Measurements from ENCODE around the gene STARD13.

The STARD13 gene

DNA sequence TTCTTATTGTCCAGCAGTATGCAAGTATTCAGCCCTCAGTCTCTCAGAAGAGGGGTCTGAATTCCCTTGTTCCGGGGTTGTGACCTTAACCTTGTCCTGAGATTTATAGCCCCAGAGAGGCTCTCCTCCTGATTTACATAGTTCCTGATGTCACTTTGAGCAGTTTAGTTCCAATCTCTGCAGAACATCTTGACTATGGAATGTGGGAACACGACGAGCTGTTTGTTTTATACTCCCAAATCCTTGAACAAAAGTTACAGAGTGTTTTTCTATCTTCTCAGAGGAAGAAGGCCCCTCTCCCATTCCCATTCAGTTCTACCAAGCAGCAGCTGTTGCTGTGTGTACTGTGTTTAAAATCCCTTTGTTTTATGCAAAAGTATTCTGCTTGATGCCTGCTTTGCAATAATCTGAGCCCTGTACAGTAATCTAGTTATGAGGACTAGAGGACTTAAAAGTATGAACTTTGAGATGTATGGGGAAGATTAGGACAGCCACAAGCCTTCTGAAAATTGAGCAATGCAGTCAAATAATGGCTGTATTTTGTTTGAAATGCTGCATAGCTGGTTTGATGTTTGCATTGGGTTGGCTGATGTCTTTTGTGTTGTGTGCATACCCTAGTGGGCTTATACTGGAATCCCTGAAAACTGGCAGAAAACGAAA lies 194.7 kb downstream of the STARD13 start:
- no peak for DNase-seq (ENCODE audit: low spot score)

DNA sequence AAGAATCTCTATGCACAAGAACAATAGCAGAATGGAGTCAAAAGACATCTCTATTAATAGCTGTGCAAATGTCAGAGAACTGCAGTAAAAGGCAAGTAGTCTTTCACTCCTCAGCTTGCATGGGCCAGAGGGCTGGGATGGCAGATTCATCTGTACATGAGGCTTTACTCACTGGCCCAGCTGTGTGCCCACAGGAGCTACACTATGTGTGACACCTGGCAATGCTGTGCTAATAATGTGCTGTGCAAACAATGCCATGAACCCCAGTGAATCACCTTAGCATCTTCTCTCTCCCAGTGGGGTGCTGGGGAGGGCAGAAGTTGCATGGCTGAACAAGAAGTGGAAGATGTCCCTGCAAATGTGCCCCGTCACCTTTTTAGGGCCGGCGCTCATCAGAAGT lies 196.2 kb downstream of the STARD13 start:
- no peak for DNase-seq (ENCODE audit: low spot score)

DNA sequence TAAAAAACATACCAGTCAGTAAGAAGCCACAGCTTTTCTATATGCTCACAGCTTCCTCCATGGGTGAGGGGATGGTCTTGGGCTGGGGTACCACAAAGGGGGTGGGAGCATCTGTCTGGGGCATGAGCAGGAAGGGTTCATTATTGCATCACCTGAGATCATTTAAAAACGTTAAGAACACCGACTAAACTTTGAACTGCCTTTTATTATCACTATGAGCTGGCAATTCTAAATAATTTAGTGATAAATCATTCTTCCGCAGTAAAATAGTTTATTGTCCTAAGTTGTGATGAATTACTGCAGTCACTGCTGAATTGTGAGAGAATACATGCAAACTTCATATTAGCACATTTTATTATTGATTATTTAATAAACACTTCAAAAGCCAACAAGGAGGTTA lies 197.8 kb downstream of the STARD13 start:
- DNase-seq (ENCODE audit: low spot score) = peak; percentile 20

DNA sequence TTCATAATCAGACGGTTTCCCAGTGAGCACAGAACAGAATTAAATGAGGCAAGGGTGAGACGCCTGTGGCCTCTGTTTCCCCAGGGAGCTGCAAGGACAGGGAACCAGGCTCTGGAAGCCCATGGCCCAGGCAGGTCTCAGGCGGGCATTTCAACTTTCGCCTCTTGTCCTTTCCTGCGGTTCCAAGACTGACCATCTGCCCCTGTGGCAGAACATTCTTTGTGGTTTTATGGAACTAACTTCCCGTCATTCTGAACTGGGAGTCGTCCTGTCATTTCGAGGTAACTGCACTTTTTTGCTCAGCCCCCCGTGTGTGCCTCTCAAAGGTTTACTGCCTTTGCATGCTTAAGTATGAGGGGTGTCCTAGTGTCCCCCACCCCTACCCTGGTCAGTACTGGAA lies 198.5 kb downstream of the STARD13 start:
- DNase-seq (ENCODE audit: low spot score) = no peak

DNA sequence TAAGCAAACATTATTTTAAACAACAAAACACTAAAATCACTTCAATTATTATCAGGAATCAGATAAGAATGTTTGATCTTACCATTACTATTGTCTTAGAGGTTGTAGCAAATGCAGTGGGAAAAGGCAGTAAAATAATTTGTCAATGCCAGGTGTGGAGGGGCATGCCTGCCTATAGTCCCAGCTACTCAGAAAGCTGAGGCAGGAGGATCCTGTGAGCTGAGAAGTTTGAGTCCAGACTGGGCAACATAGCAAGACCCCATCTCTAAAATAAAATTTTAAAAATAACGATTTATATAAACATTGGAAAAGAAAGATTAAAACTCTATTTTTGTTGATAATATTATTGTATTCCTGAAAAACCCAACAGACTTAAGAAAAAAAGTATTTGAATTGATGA lies 202.5 kb downstream of the STARD13 start:
- DNase-seq (ENCODE audit: low spot score) = no peak

DNA sequence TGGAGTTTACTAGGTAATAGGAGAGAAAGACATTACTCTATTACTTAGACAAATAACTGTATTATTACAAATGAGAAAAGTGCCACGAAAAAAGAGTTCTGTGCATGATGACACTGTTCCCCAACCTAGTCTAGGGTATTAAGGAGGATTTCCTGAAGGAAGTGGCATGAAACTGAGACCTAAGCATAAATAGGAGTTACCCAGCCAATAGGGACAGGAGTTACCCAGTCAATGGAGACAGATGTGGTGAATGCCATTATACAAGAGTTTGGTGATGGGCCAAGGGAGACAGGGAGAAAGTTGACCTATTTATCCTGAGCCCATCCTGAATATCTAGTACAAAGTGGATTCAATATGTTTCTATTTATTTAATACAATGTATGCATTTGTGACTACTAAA lies 203.9 kb downstream of the STARD13 start:
- no peak for DNase-seq (ENCODE audit: low spot score)

DNA sequence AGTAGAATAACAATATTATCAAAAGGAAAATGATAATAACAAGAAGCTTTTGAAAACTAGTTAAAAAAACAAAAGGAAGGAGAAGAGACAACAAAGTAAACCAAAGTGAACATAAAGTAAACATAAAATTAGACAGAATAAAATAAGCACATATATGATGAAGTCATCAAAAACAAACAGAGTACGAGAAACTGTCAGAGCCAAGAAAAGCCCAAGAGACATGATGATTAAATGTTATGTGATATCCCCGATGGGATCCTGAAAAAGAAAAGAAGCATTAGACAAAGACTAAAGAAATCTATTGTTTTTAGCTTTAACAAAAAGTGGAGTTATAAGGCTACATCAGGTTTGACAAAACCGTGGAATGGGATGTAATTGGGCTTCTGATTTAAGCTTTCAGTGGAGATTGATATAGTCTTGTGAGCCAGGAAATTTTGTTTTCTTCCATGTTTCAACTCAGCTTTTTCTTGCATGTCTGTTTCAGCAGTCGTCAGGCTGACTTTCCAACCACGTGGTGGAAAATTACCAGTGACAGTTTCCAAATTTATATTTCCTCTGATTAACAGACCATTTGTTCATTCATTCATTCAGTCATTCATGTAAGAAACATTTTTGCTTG lies 204.5 kb downstream of the STARD13 start:
- no peak for DNase-seq (ENCODE audit: low spot score)

DNA sequence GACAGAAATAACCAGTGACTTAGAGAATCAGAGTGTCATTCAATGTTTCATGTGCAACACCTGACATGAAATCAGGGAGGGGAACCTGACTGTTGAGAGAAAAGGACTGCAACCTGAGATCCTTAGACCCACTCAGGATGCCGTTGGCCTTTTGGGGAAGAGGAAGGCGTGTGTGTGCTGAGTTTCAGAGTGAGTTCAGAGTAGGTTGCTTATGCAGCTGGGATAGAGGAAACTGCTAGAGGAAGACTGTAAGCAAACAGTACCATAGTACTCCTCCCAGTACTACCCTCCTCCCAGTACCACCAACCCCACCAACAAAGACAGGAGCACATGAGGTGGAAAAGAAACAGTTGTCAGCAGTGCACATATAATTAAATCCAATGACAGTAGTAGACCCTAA lies 205.6 kb downstream of the STARD13 start:
- DNase-seq (ENCODE audit: low spot score) = no peak

DNA sequence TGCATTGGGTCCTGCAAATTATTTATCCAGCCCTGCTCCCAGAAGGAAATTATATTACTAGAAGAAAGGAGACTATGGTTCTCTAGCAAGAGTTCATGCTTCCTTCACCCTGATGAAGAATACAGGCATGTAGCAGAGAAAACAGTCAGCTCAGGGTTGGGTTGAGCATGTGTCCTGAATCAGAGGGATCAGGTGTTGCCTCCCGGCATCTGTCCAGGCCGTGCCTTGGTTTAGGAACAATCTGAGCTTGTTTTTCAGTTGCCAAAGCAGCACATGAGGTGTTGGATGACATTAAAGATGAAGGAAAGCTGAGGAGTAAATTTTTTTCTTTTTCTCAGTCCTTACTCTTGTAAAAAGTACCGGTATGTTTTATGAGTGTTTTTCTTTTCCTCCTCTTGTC lies 207.3 kb downstream of the STARD13 start:
- DNase-seq (ENCODE audit: low spot score) = no peak

DNA sequence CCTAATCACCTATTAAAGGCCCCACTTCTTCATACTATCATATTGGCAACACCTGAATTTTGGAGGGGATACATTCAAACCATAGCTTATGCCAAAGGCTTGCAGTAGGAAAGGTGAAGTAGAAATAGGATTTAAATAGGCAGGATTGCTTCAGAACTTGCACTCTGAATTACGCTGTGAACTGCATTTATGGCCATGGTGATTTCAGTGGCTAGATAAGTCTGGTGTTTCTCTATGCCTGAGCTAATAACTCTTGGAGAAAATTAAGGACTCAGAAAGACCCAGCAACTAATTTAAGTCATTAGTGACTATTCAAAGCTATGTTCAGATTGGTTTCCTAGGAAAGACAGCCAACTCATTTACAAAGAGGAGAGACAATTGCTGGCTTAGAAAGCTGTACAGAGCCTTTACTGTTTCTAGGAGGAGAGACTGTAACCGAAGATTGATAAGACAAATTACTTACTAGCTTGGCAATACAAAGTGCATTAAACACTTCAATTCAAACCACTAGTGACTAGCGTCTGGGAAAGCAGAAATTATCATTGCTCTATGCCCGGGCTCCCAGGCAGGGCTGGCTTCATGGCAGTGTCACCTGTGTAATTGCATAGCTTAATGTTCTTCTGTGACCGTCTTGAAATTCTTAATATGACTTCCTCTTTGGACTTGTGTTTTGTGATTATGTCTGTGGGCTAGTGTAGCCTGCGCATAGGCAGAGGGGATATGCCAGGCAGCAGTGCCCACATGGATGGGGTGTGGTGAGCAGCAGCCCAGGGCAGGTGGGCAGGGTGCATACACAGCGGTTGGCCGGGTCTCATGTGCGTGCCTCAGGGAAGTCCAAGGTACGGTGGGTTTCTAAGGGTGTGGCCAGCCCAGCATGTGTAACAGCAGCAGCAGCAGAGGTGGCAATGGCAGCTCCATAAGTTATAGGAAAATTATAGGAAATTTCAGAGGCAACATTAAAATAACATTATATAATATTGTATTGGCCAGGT lies 209.3 kb downstream of the STARD13 start:
- no peak for DNase-seq (ENCODE audit: low spot score)

DNA sequence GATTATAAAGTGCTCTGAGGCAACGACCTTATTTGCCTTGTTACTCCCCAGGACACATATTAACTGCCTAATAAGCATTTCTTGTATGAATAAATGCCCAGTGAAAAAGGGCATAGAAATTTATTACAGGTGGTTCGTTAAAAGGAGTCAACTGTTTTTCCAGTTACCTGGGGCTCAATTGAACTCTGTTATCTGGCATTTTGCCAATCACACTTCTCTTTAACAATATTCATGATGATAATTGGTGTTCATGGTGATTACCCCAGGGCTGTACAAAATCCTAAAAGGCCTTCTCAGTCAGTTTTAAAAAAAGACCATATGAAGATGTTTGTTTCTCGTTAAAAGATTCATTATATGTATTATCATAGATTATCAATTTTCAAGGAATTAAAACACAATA lies 212.2 kb downstream of the STARD13 start:
- DNase-seq (ENCODE audit: low spot score) = no peak

DNA sequence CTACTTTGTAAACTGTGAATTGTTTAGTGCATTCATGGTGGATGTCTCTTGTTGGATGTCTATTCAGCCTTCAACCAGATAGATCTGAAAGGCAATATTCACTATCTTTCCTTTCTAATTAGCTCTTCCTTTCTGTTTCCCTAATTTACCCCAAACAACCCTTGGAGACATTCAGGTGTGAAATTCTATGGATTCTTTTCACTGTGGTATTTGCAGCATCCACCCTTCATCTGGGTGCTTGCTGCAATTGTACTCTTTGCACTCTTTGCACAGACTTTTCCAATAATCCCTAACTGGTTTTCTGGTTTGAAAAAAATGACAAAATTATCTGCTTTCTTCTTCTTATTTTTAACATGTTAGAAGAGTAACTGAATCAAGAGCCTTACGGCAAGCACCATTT lies 212.8 kb downstream of the STARD13 start:
- no peak for DNase-seq (ENCODE audit: low spot score)

DNA sequence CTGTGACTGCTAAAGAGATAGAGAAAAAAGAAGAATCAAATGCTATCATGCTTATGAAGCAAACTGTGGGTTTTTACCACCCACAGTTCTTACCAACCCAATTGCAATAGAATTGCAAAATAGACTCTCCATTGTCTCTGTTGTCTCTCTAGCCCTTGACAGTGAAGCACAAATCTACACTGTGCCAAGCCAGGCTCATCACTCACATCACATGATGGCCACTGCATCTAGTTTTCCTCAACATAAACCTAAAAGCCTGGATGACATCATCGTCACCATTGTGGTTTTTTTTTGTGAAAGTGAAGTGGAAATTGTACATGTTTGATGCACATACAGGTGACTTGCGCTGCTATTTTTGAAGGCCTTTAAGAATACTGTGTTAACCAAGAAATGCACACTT lies 213.3 kb downstream of the STARD13 start:
- DNase-seq (ENCODE audit: low spot score) = no peak

DNA sequence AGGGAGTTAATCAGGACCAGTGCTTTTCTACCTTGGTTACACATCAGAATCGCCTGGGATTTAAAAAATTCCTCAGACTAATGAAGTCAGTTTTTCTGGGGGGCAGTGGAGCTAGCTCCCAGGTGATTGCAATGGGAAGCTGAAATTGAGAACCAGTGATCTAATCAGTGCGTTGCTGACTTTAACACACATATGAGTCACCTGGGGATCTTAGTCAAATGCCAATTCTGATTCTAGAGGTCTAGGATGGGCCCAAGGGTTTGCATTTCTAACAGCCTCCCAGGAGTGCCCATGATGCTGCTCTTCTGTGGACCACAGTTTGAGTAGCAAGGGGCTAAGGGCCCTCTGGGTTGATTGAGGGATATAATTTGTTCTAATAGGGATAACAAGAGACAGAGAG lies 214.8 kb downstream of the STARD13 start:
- DNase-seq (ENCODE audit: low spot score) = peak; percentile 30

DNA sequence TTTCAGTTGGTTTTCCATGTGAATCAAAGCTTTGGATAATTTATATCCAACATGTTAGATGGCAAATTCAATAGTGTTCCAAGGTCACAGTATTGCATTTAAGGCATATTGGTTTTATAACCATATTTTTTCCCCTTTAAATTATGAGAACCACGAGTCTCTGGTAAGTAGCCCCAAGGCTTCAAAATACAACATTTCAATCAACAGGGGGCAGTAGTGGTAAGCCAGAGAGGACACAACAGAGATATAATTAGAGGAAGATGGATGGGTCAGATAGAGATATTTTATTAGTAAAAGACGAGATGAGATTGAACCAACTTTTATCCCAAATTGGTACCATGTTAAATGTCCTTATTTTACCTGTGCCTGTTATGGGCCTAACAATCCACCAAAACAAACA lies 216.2 kb downstream of the STARD13 start:
- no peak for DNase-seq (ENCODE audit: low spot score)

DNA sequence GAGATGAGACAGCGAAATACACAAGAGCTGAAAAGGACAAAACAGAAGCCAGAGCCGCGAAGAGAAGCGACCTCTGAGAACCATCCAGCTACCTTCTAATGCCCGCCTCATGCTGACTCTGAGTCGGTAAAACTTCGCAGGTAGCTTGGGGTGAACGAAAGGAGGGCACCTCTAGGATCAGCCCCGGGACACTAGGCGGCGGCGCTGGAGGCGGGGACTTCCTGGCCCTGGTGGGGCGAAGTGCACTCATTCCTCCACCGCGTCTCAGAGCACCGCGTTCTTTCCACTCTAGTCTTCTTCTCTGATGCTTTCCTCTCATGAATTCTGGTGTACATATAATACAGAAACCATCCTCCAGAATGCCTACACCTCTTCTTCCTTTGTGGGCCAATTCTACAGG lies 219.2 kb downstream of the STARD13 start:
- DNase-seq (ENCODE audit: low spot score) = no peak

DNA sequence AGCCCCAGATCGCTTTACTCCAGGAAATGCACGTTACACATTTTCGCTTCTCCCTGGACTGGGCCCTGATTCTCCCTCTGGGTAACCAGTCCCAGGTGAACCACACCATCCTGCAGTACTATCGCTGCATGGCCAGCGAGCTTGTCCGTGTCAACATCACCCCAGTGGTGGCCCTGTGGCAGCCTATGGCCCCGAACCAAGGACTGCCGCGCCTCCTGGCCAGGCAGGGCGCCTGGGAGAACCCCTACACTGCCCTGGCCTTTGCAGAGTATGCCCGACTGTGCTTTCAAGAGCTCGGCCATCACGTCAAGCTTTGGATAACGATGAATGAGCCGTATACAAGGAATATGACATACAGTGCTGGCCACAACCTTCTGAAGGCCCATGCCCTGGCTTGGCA lies 224.7 kb downstream of the STARD13 start:
- no peak for DNase-seq (ENCODE audit: low spot score)

DNA sequence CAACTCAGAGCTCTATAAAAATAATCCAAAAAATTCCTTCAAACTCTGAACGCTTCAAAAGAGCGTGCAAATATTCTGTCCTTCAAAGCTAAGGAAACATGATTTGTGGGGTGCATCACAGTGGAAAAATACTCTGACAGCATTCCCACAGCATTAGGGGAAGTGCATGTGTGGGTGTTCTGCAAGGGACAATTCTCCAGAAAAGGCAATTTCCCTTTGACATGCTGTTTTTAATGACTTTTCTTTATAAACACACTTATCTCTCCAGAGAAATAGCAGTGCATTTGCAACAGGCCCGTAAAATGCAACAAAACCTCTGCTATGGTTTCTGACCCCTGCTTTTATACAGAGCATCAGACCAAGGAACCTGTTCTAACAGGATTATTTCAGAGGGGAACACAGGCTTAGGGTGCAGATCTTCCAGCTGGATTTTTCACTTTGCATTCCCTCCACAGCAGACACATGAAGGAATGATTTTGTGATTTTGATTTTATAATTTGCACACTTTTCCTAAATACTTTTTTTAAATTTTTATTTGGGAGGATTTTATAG lies 226.7 kb downstream of the STARD13 start:
- no peak for DNase-seq (ENCODE audit: low spot score)

DNA sequence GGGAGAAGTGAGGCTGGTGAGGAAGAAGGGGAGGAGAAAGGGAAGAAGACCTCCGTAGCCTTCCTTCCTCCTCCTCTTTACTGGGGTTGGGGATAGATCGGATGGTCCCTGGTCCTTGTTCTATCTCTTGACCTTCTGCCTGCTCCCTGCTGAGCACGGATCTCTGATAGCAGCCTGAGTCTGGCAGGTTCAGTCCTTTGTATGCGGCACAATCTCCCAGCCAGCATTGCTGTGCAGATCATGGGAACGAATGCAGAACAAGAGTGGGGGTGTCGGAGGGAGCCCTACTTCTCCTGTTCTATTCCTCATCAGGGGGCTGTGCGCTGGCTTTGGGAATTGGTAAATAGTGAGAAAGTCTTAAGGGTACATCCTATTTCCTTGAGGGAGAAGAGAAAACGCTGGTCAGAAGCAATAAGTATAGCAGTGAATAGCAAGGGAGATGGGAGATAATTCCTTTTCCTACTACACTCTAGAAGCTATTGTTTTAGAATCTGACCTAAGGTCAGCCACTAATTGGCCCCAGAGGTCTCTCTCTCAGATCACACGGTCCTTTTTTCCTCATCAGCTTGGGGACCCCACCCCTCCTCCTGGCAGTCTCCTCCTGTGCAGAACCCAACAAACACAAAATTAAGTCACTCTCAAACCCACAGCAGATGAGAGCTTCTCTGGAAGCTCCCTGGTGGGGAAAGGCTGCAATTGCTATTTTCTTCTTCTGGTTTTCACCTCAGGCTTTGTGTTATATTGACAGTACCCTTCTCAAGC lies 228.4 kb downstream of the STARD13 start:
- DNase-seq (ENCODE audit: low spot score) = peak; percentile 39

DNA sequence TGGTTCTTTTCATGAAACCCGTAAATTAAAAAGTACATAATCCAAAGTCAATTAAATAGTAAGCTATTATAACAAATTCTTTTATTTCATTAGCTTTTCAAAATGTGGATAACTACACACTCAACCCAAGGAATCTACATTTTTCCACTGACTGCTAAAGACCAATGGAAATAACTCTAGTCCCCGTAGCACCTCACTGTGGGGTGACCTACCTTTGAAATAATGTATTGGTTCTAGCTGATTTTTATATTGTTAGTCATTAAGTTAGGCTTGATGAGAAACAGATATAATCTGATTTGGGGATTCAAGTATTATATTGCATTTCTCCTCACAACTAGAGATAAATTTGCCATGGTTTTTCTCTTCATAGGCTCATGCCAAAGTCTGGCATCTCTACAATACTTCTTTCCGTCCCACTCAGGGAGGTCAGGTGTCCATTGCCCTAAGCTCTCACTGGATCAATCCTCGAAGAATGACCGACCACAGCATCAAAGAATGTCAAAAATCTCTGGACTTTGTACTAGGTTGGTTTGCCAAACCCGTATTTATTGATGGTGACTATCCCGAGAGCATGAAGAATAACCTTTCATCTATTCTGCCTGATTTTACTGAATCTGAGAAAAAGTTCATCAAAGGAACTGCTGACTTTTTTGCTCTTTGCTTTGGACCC lies 232.0 kb downstream of the STARD13 start:
- DNase-seq (ENCODE audit: low spot score) = no peak

Measured in RKO (cell line).